Stimulated activated CD4-positive, alpha-beta T cell treated with anti-CD3 and anti-CD28 coated beads, Interleukin-1b, Interleukin-23, amount 100 ng/mL, for 48 hours (primary cell): ENCODE results near the gene GPX6.
"Not testable (repeated sequence)": the region's sequence is repeated elsewhere in the genome, so short reads cannot be mapped to it uniquely, and the experiment has no call there.

Source experiments
- DNase-seq: peaks from one replicate; pipeline ENCODE4 v3.0.0-alpha.2; 2020

GPX6 gene

GRCh38 chr6:28523241-28523622 lies 7.6 kb upstream of the GPX6 start:
- DNase-seq = peak; percentile 23

DNA sequence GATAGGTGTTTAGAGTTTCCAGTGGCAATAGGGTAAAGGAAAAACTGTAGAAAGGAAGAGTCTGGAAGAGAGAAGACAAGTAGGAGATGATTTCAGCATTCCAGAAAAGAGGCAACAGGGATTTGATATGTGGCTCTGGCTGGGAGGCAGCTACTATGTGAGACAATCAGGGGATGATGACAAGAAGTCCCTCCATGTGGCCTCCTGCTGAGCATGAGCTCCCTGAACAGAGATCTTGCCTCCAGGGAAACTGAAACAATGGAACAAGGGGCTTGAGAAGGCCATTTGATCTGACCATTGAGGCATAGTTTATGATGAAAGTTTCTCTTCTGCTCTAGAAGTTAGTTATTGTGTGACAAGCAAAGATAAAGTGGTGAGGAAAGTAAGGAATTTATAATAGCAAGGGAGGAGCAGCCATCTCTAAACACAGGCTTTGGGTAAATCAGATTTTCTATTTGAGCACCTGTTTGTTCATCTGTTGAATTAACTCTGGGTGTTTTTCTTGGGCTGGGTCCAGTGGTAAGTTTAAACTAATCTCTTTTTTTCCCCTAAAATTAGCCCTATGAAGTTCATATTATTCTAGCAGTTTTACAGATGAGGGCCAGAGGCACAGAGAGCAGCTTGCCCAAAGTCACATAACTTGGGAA lies 7.1 kb upstream of the GPX6 start:
- no peak for DNase-seq

DNA sequence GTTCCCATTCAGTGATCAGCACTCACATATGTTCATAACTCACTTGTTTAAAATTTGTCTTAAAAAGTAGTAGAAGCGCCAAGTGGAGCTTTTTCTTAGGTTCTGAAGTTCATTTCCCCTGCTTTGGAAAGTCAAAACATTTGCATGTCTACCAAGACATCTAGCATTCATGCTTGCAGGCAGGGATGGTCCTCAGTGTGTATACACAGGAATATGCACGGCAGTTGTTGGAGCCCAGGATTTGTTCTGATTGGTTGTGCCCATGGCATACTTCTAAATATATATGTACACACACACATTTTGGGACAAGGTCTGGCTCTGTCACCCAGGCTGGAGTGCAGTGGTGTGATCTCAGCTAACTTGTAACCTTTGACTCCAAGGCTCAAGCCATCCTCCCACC lies 2.4 kb upstream of the GPX6 start:
- no peak for DNase-seq

DNA sequence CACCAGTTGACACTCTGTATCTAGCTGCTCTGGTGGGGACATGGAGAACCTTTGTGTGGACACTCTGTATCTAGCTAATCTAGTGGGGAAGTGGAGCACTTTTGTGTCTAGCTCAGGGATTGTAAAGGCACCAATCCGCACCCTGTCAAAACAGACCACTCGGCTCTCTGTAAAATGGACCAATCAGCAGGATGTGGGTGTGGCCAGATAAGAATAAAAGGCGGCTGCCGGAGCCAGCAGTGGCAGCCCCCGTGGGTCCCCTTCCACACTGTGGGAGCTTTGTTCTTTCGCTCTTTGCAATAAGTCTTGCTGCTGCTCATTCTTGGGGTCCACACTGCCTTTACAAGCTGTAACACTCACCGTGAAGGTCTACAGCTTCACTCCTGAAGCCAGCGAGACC lies 3.2 kb downstream of the GPX6 start:
- DNase-seq = not testable (repeated sequence)

GRCh38 chr6:28511628-28512300 lies 3.8 kb downstream of the GPX6 start:
- DNase-seq = no peak

- DNase-seq = no peak
Observed at GRCh38 chr6:28506807-28507475, 8.7 kb downstream of the GPX6 start.

DNA sequence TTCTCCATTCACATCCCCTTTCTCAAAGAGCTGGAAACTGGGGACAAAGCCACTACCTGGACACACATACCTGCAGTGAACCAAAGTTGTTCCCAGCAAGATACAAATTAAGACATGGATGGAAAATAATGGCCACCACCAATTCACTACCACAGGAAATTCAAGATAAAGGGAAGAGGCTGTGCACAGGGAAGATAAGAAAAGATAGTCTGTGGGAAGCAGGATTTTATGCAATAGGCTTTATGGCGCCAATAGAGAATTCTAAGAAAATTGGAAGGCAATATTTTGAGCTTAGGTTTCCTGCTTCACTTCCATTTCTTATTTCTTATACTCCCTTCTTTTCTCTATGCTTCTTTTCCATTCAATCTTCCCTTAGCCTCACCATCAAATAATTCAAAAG lies 9.9 kb downstream of the GPX6 start:
- DNase-seq = no peak

DNA sequence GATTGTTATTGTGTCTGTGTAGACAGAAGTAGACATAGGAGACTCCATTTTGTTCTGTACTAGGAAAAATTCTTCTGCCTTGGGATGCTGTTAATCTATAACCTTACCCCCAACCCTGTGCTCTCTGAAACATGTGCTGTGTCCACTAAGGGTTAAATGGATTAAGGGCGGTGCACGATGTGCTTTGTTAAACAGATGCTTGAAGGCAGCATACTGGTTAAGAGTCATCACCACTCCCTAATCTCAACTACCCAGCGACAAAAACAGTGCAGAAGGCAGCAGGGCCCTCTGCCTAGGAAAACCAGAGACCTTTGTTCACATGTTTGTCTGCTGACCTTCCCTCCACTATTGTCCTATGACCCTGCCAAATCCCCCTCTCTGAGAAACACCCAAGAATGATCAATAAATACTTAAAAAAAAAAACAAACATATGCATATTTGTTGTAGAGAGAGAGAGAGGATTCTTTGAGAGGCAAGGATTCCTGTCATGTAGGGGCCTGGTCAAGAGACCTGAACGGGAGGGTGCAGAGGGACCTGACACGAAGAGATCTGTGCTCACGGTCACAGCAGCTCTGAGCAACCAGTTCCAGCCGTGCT lies 12.8 kb downstream of the GPX6 start:
- not testable (repeated sequence) for DNase-seq

GRCh38 chr6:28502136-28502535 lies 13.5 kb downstream of the GPX6 start:
- DNase-seq = not testable (repeated sequence)

- DNase-seq = no peak
Observed at GRCh38 chr6:28501259-28501658, 14.3 kb downstream of the GPX6 start.

DNA sequence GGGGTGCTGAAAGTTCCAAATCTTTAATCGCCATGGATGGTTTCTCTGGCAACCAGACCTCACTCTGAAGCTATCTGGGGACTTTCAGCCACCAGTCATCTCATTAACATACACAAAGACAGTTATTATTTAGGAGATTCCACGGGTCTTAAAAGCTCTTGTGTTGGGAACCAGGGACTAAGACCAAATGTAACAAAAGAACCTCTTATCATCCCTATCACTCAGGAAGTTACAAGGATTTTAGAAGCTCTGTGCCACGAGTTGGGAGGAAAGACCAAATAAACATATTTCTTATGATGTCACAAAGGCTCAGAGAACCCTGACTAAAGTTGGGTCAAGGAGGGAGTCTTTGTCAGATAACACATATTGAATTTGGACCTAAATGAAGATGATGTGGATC lies 17.7 kb downstream of the GPX6 start:
- DNase-seq = no peak

DNA sequence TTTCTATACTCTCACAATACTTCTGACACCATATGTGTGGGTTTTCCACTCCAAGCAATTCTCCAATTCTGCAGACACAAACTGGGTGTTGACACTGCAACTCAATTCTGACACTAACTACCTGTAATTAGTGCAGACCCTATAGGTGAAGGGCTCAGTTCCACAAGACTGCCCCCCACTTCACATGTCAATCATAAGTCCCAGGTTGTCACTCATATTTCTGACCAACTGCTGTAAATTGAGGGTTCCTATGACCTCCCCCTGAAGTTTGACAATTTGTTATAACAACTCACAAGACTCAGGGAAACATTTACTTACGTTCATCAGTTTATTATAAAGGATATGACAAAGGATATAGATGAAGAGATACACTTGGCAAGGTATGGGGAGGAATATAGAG lies 18.3 kb downstream of the GPX6 start:
- no peak for DNase-seq

DNA sequence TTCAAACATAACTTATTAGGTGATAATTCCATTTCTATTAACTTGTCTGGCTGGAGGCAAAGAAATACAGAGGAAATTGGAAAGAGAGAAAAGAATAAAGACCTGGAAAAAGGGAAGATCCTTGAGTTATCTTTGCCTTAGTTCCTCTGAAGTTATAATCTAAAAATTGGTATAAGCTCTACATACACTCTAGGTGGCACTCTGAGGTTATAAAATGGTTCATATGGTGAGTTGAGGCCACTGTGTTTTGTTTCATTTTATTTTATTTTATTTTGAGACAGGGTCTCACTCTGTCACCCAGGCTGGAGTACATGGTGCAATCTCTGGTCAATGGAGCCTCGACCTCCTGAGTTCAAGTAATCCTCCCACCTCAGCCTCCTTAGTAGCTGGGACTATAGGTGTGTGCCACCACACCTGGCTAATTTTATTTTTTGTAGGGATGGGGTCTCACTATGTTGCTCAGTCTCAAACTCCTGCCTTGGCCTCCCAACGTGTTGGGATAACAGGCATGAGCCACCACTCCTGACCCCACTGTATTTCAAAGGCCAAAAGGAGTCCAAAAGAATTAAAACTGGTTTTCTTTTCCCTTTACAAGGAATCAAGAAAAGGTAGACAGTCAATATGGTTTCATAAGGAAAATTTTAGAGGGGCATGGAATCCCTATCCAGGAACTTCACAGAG lies 19.4 kb downstream of the GPX6 start:
- no peak for DNase-seq

DNA sequence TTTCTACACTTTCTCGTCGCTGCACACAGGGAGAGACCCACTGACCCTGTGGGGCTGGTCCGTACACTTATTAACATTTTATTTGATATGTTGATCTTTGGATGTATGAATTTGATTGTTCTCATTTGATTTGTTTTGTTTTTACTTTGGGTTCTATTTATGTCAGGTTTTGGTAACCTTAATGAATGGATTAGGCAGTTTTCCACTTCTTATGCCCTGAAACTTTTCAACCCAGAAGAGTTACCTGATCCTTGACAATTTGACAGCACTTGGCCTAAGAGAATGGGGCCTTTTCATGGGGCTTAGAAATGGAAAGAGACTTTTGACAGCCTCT lies 23.6 kb downstream of the GPX6 start:
- no peak for DNase-seq

DNA sequence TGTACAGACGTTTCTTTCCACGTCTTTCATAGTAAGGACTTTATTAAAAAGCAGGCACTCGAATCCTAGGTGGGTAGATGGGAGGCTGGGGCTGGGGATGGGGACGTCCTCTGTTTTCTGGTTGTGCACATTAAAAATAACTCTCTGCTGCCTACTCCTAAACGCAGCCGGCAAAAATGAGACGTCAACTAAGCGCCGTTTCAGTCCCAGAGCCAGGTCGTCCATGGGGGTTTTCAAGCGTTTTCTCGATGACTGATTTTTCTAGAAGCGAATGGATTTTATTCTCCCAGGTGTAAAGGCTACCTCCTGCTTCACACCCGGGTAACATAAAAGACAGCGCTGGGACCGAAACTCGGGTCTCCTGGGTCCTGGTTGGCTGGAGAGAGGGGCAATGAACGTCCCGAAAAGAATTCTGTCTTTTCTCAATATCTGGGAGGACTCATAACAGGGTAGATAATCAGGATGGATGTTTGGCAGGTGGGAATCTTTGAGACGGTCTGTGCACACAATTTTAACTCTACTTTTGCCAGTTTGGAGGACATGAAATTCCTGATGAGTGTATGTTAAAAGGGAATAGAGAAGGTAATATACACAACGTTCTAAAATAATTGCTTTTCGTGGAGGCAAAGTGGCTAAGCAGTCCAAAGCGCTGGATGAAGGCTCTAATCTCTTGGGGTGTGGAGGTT lies 25.2 kb downstream of the GPX6 start:
- peak; percentile 18 for DNase-seq

- DNase-seq = peak; percentile 64
Observed at GRCh38 chr6:28489366-28490204, 26.0 kb downstream of the GPX6 start.

GRCh38 chr6:28488916-28489365 lies 26.7 kb downstream of the GPX6 start:
- peak; percentile 52 for DNase-seq

GRCh38 chr6:28486988-28487742 lies 28.4 kb downstream of the GPX6 start:
- no peak for DNase-seq

DNA sequence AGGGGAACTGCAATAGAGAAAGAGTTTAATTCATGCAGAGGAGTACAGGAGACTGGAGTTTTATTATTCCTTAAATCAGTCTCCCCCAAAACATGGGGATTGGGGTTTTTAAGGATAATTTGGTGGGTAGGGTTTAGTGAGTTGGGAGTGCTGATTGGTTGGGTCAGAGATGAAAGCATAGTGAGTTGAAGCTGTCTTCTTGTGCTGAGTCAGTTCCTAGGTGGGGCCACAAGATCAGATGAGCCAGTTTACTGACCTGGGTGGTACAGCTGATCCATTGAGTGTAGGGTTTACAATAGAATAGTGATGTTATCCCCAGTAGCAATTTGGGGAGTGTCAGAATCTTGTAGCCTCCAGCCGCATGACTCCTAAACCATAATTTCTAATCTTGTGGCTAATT lies 29.1 kb downstream of the GPX6 start:
- DNase-seq = no peak

- no peak for DNase-seq
Observed at GRCh38 chr6:28485482-28485881, 30.1 kb downstream of the GPX6 start.
